Heart left ventricle (tissue), 16 donors: ENCODE data around the gene KCTD11. TPM values are rescaled to one million over a fixed set of nuclear protein-coding genes. Genes with fewer than 3 reads are reported as not detected.

Source experiments
- ATAC-seq, 4 donors: fragments of 200-7000 bp; cut with Tn5 transposase; one replicate each; pipeline ENCODE4 v1.9.1; 2020 to 2022; ENCODE audit warnings: moderate library complexity in 4 of 4, mild to moderate bottlenecking in 3 of 4, moderate number of reproducible peaks in 1 of 4
- DNase-seq, 5 donors: peaks; one replicate each; pipeline ENCODE4 v3.0.0-alpha.2; 2020
- H3K27ac ChIP-seq, 12 donors: fragments of 200-600 bp; sonication (generic) in 4 of 12; one replicate each; pipeline versions ENCODE4 v1.5.0 to v1.8.0; 2016 to 2022; ENCODE audit warnings: mild to moderate bottlenecking in 2 of 12
- H3K27me3 ChIP-seq, 9 donors: fragments of 200-600 bp; sonication (generic) in 2 of 9; one replicate each; pipeline versions ENCODE4 v1.5.1 to v1.8.0; 2016 to 2022; ENCODE audit warnings: mild to moderate bottlenecking in 3 of 9
- H3K36me3 ChIP-seq, 9 donors: fragments of 200-600 bp; sonication (generic) in 2 of 9; one replicate each; pipeline versions ENCODE4 v1.5.0 to v1.8.0; 2018 to 2022; ENCODE audit warnings: mild to moderate bottlenecking in 2 of 9
- H3K4me1 ChIP-seq, 12 donors: fragments of 200-600 bp; sonication (generic) in 4 of 12; one replicate each; pipeline versions ENCODE4 v1.5.0 to v1.8.0; 2016 to 2022; ENCODE audit warnings: mild to moderate bottlenecking in 3 of 12
- H3K4me3 ChIP-seq, 12 donors: fragments of 200-600 bp; sonication (generic) in 4 of 12; one replicate each; pipeline versions ENCODE4 v1.5.0 to v1.8.0; 2017 to 2022; ENCODE audit warnings: mild to moderate bottlenecking in 9 of 12, moderate library complexity in 4 of 12
- H3K9me3 ChIP-seq, 12 donors: fragments of 200-600 bp; sonication (generic) in 4 of 12; one replicate each; pipeline versions ENCODE4 v1.5.0 to v1.8.0; 2016 to 2022; ENCODE audit warnings: mild to moderate bottlenecking in 1 of 12
- CTCF ChIP-seq, 12 donors: fragments of 200-600 bp; sonication (generic) in 4 of 12; IDR thresholded peaks; one replicate each; pipeline versions ENCODE4 v1.5.0 to v1.8.0; 2018 to 2022; ENCODE audit warnings: antibody characterized with exemption in 12 of 12, mild to moderate bottlenecking in 5 of 12
- POLR2A ChIP-seq, 2 donors: fragments of 450-650 bp; IDR thresholded peaks; one replicate each; pipeline ENCODE4 v1.6.1; 2017; ENCODE audit warnings: antibody characterized with exemption in 2 of 2, mild to moderate bottlenecking in 2 of 2, moderate library complexity in 2 of 2
- WGBS, 4 donors: extraction: QIAGEN DNeasy Blood & Tissue Kit in 2 of 4; methylation state at CpG; one replicate each; pipeline versions ENCODE4 v1.1.5 to v1.1.7; 2013 to 2018; 5-methylcytosine and 5-hydroxymethylcytosine counted together
- intact Hi-C, 10 donors: fragments of 100-400 bp; cut with DNase I; formaldehyde crosslinking; loops; one replicate each; pipeline versions ENCODE4 v1.11.1 to v1.14.2; 2022
- polyA plus RNA-seq, 2 donors: library from polyadenylated mRNA; stranded (reverse); fragments of 200-250 nt; gene quantifications; one replicate each; pipeline ENCODE4 v1.2.3, GENCODE V29; 2013
- total RNA-seq, 9 donors: library from RNA; depleted of rRNA in 2 of 9; stranded (reverse); fragments of >200 nt in 2 of 9; fragmentation: NEBNext Ultra II Directional in 3 of 9; extraction: Animal tissue kit (Norgen Biotek cat#: 25700) in 3 of 9; gene quantifications; one replicate each; pipeline versions ENCODE4 v1.1.0 to v1.2.4, GENCODE V29; 2016 to 2023
- donor health status: ischemic (EF 13 %, LVEDD 7.1; RV severe dilation, severe dysfunction).
- donor health status: healthy with polysubstance abuse.
- donor health status: DM: no; HTN: yes; CAD: no.
- donor health status: DM: no; HTN: no; CAD: no.
- donor health status: ischemic (EF 25% LVEDD 6.9; RV normal size, moderate dysfunction).
- donor health status: ischemic (EF 25% LVEDD 5.7; RV mildly dilated, moderate dysfunction).
- donor health status: healthy.
- donor health status: DM: yes; HTN: yes; CAD: no.
- donor health status: ischemic (EF 35%, LVEDD 5.7; RV mildly dilated, moderate dysfunction).
- donor health status: nonischemic (EF 11% LVEDD 7.7; RV severe dilation, severe dysfunction).
- donor health status: DM: yes; HTN: yes; CAD: no.
- donor health status: PGD.
- donor health status: ischemic (EF 29% LVEDD 5.4; RV normal size, mild dysfunction).
- donor health status: nonischemic (EF 23%, LVEDD 6.1; RV moderate dilation, normal function).

KCTD11 gene
- total and polyA plus RNA-seq, 11 donors = 3.4 to 9.6 (median 6.4) TPM

GRCh38 chr17:7374353-7374752, 22.4 kb downstream of the KCTD11 start:
- intact Hi-C loops = loop anchor here in 1 of 10 donors (10.0 kb wide), 1 partner anchor 50 kb away; the partner anchor contains the start of genes SPEM1, SPEM2 and SPEM3
- Histone ChIP-seq H3K9me3 (peaks cover 0 to 4% (median 0%) of the 10 kb centered on the region in 12 donors), H3K27me3 (peaks cover 0 to 11% (median 0%) of the 10 kb centered on the region in 9 donors), H3K27ac (no peak overlapping the region), H3K4me1 (no peaks in the 10 kb centered on the region), H3K4me3 (no peak overlapping the region), H3K36me3 (no peaks in the 10 kb centered on the region)
- no peak for ATAC-seq
- 82 to 93% (median 90%) methylated on average over 2 of the region's 2 CpGs for WGBS, 4 donors
- no peak for TF ChIP-seq POLR2A (IDR thresholded peaks at IDR 0.05)
- no peak for TF ChIP-seq CTCF (IDR thresholded peaks at IDR 0.05)
- no peak for DNase-seq

GRCh38 chr17:7379134-7379533, 27.2 kb downstream of the KCTD11 start:
- TF ChIP-seq CTCF (IDR thresholded peaks at IDR 0.05) (no peak), POLR2A (IDR thresholded peaks at IDR 0.05) (no peak)
- 93 to 99% (median 95%) methylated on average over 3 of the region's 3 CpGs for WGBS, 4 donors

GRCh38 chr17:7380321-7380720, 28.4 kb downstream of the KCTD11 start:
- intact Hi-C loops = no loop called here
- Histone ChIP-seq H3K27ac (peak overlapping the region in 11 of 12 donors; percentile 35 to 73 (median 57)), H3K36me3 (no peaks in the 10 kb centered on the region), H3K4me3 (peak overlapping the region in 11 of 12 donors; percentile 43 to 58 (median 52)), H3K9me3 (peaks cover 0 to 4% (median 0%) of the 10 kb centered on the region in 12 donors), H3K4me1 (peaks cover 0 to 36% (median 22%) of the 10 kb centered on the region in 12 donors), H3K27me3 (peaks cover 0 to 41% (median 11%) of the 10 kb centered on the region in 9 donors)
- 19 to 29% (median 27%) methylated on average over 6 to 7 of the region's 7 CpGs for WGBS, 4 donors
- TF ChIP-seq POLR2A (IDR thresholded peaks at IDR 0.05) (no peak), CTCF (IDR thresholded peaks at IDR 0.05) (peak in 1 of 12 donors; percentile 15)
- DNase-seq (peak in 4 of 5 donors; percentile 59 to 83 (median 74)), ATAC-seq (peak; percentile 83 to 91 (median 86))

More at GRCh38 chr17:7379134-7379533, 27.2 kb downstream of the KCTD11 start:
- peaks cover 0 to 4% (median 0%) of the 10 kb centered on the region in 12 donors for H3K9me3 ChIP-seq
- no peaks in the 10 kb centered on the region for H3K36me3 ChIP-seq
- intact Hi-C loops = loop anchor here in 1 of 10 donors (10.0 kb wide), 1 partner anchor 46 kb away; the partner anchor contains the start of genes SPEM1, SPEM2 and SPEM3
- peaks cover 0 to 35% (median 11%) of the 10 kb centered on the region in 9 donors for H3K27me3 ChIP-seq
- peaks cover 0 to 31% (median 20%) of the 10 kb centered on the region in 12 donors for H3K4me1 ChIP-seq
- H3K4me3 ChIP-seq = no peak overlapping the region
- no peak overlapping the region for H3K27ac ChIP-seq
- ATAC-seq = no peak
- no peak for DNase-seq

- DNase-seq = peak; percentile 42 to 72 (median 53)
- peak within 1 kb of the TSS in 11 of 12 donors; percentile 35 to 73 (median 57) for H3K27ac ChIP-seq
- TF ChIP-seq POLR2A (IDR thresholded peaks at IDR 0.05) (peak in 1 of 2 donors; percentile 33), CTCF (IDR thresholded peaks at IDR 0.05) (no peak)
- 2 to 7% (median 4%) methylated on average over 38 to 52 of the region's 52 CpGs for WGBS, 4 donors
- H3K4me1 ChIP-seq = peaks cover 0 to 36% (median 22%) of the 10 kb centered on the region in 12 donors
- H3K4me3 ChIP-seq = peak within 1 kb of the TSS; percentile 26 to 58 (median 52)
- no peaks in the 10 kb centered on the region for H3K36me3 ChIP-seq
- H3K27me3 ChIP-seq = peaks cover 0 to 41% (median 11%) of the 10 kb centered on the region in 9 donors
- H3K9me3 ChIP-seq = peaks cover 0 to 4% (median 0%) of the 10 kb centered on the region in 12 donors
- intact Hi-C loops = no loop called here
- peak; percentile 23 to 68 (median 59) for ATAC-seq
Observed at GRCh38 chr17:7380855-7381683, 29.1 kb downstream of the KCTD11 start, which contains the start of gene TNK1. TNK1 (plus strand) TSS chr17:7381089; CDS start chr17:7382927, 1,838 bp downstream.
